ENCODE results near the gene KIAA1671.

- TF ChIP-seq POLR2AphosphoS5 (IDR thresholded peaks at IDR 0.05) (no peak), CTCF (IDR thresholded peaks at IDR 0.05) (peak; percentile 30 to 68 (median 46))
Observed at GRCh38 chr22:25172153-25172552, 219.6 kb downstream of the KIAA1671 start.

Data from transverse colon (tissue), 4 donors.